Endothelial cell of umbilical vein (primary cell): ENCODE measurements around the gene WHRN. TPM values are rescaled to one million over a fixed set of nuclear protein-coding genes. Genes with fewer than 3 reads are reported as not detected.

Experiments used
- BruUV-seq: library from RNA; stranded (reverse); fragments of 400-500 nt; replicated peaks from 2 replicates; lab custom pipeline; 2021; lab: Mats Ljungman, UMichigan
- CTCF ChIA-PET: fragments of 300-600, 350-600 bp; sonication (Branson Sonifier 250); formaldehyde crosslinking; loops from one replicate; lab custom pipeline; 2021; ENCODE audit warnings: antibody characterized with exemption, inconsistent platforms; lab: Charles Lee
- POLR2A ChIA-PET: fragments of 300-600, 350-600 bp; sonication (Branson Sonifier 250); formaldehyde crosslinking; loops from one replicate; lab custom pipeline; 2021; ENCODE audit warnings: antibody characterized with exemption, inconsistent platforms; lab: Charles Lee
- DNase-seq: peaks from one replicate; pipeline ENCODE4 v3.0.0-alpha.2; 2011; ENCODE audit warnings: low read depth, low spot score
- FAIRE-seq: peaks from 2 replicates; lab custom pipeline; 2011; peaks lifted over from hg19 to GRCh38; lab: Jason Lieb, UNC
- H2AFZ ChIP-seq: 2 replicates; pipeline ENCODE4 v1.6.0; 2012; ENCODE audit warnings: low read depth, low read length, control low read depth, inconsistent platforms
- H3K27ac ChIP-seq: 2 replicates; pipeline ENCODE4 v1.5.1; 2011; ENCODE audit warnings: low read depth, mild to moderate bottlenecking, control low read depth, low read length, moderate library complexity; ENCODE audit not compliant: insufficient read depth
- H3K27me3 ChIP-seq, 2 experiments: 2 replicates each; pipeline versions ENCODE4 v1.6.0 to v1.6.1; 2011; ENCODE audit warnings: low read length in 2 of 2, mixed read lengths in 1 of 2; ENCODE audit not compliant: control insufficient read depth in 2 of 2, insufficient read depth in 2 of 2
- H3K36me3 ChIP-seq, 2 experiments: 2 replicates in 1 of 2; 3 replicates in 1 of 2; pipeline ENCODE4 v1.5.1; 2011; ENCODE audit warnings: low read length in 2 of 2, mild to moderate bottlenecking in 1 of 2, moderate library complexity in 1 of 2; ENCODE audit not compliant: control insufficient read depth in 2 of 2, insufficient read depth in 2 of 2; ENCODE audit errors: extremely low read depth in 1 of 2
- H3K4me1 ChIP-seq: 3 replicates; pipeline ENCODE4 v1.5.1; 2011; ENCODE audit warnings: mild to moderate bottlenecking, low read length; ENCODE audit not compliant: control insufficient read depth, insufficient read depth; ENCODE audit errors: extremely low read depth
- H3K4me2 ChIP-seq: 2 replicates; pipeline ENCODE4 v1.6.1; 2011; ENCODE audit warnings: low read length, control low read depth, mixed read lengths; ENCODE audit not compliant: insufficient read depth
- H3K4me3 ChIP-seq, 3 experiments: fragments of 200-600 bp in 1 of 3; sonication (generic), shearing (Covaris generic) in 1 of 3; replicated peaks in 1 of 3; 2 replicates each; pipeline ENCODE4 v1.5.1; 2011 to 2016; ENCODE audit warnings: control low read depth in 3 of 3, low read length in 3 of 3, mild to moderate bottlenecking in 2 of 3, inconsistent platforms in 1 of 3, low read depth in 1 of 3, moderate library complexity in 1 of 3; ENCODE audit not compliant: insufficient read depth in 1 of 3
- H3K79me2 ChIP-seq: 2 replicates; pipeline ENCODE4 v1.6.0; 2012; ENCODE audit warnings: low read length, inconsistent platforms; ENCODE audit not compliant: control insufficient read depth, insufficient read depth
- H3K9ac ChIP-seq: replicated peaks from 2 replicates; pipeline ENCODE3; 2011; ENCODE audit warnings: low read length, control low read depth; ENCODE audit not compliant: insufficient read depth; ENCODE audit errors: extremely low read depth
- H3K9me1 ChIP-seq: replicated peaks from 3 replicates; pipeline ENCODE4 v1.6.0; 2011; ENCODE audit warnings: mild to moderate bottlenecking, low read length; ENCODE audit not compliant: control insufficient read depth, insufficient read depth; ENCODE audit errors: extremely low read depth
- H3K9me3 ChIP-seq: replicated peaks from 2 replicates; pipeline ENCODE4 v1.5.1; 2012; ENCODE audit warnings: low read length, inconsistent platforms; ENCODE audit not compliant: control insufficient read depth, insufficient read depth
- H4K20me1 ChIP-seq: replicated peaks from 2 replicates; pipeline ENCODE3; 2011; ENCODE audit warnings: mild to moderate bottlenecking, low read length; ENCODE audit not compliant: control insufficient read depth, insufficient read depth; ENCODE audit errors: extremely low read depth
- EZH2 ChIP-seq: IDR thresholded peaks from 2 replicates; pipeline ENCODE4 v1.6.1; 2012; ENCODE audit warnings: borderline replicate concordance, low read depth, mild to moderate bottlenecking, moderate library complexity, low read length, inconsistent platforms; ENCODE audit not compliant: severe bottlenecking
- FOS ChIP-seq: IDR thresholded peaks from 2 replicates; pipeline ENCODE4 v1.6.1; 2011; ENCODE audit warnings: mild to moderate bottlenecking, low read length, moderate library complexity, borderline replicate concordance; ENCODE audit not compliant: insufficient read depth
- GATA2 ChIP-seq: IDR thresholded peaks from 2 replicates; pipeline ENCODE4 v1.7.0; 2011; ENCODE audit warnings: low read depth, mild to moderate bottlenecking, moderate library complexity, mixed read lengths, low read length; ENCODE audit not compliant: insufficient read length, insufficient read depth
- JUN ChIP-seq: IDR thresholded peaks from 2 replicates; pipeline ENCODE4 v1.6.1; 2011; ENCODE audit warnings: borderline replicate concordance, low read depth; ENCODE audit not compliant: insufficient read length, insufficient read depth
- MAX ChIP-seq: IDR thresholded peaks from 2 replicates; pipeline ENCODE4 v1.6.1; 2011; ENCODE audit not compliant: insufficient read depth, insufficient read length
- MYC ChIP-seq: IDR thresholded peaks from one replicate; pipeline ENCODE4 v1.6.1; 2011; ENCODE audit warnings: mild to moderate bottlenecking, low read depth, low read length
- POLR2A ChIP-seq: IDR thresholded peaks from 2 replicates; pipeline ENCODE4 v1.6.1; 2012; ENCODE audit warnings: low read depth, mild to moderate bottlenecking, control low read depth, low read length
- POLR2AphosphoS5 ChIP-seq: IDR thresholded peaks from 2 replicates; pipeline ENCODE4 v1.6.1; 2012; ENCODE audit warnings: low read depth, mild to moderate bottlenecking, control low read depth, low read length, moderate library complexity; ENCODE audit not compliant: insufficient read depth
- dilution Hi-C: fragments of 300-500 bp; cut with MboI; formaldehyde crosslinking; loops from one replicate; pipeline ENCODE4 v1.15.0; 2019; ENCODE audit warnings: low sequenced_read_pairs; ENCODE audit not compliant: extremely low pct_ligation_motif_present
- intact Hi-C: fragments of 100-400 bp; cut with micrococcal nuclease; formaldehyde crosslinking; loops from one replicate; pipeline ENCODE4 v1.10.0; 2022
- polyA plus RNA-seq, 4 experiments: library from polyadenylated mRNA; depleted of rRNA in 3 of 4; stranded (reverse) in 3 of 4; unstranded in 1 of 4; fragments of >200 nt; gene quantifications; 2 replicates each; pipeline versions ENCODE4 v1.2.1 to v1.2.3, GENCODE V29; 2011 to 2012; ENCODE audit warnings: missing spikeins in 1 of 4
- total RNA-seq: library from RNA; stranded (reverse); gene quantifications from 2 replicates; pipeline ENCODE4 v1.2.3, GENCODE V29; 2021
- TF ChIP-seq, protein P1 (sequence below), 2 donors: IDR thresholded peaks; 1 replicate in 1 of 2; 2 replicates in 1 of 2; pipeline ENCODE4 v1.5.1; 2011; ENCODE audit warnings: low read length in 2 of 2, mild to moderate bottlenecking in 2 of 2, moderate library complexity in 2 of 2, control low read depth in 1 of 2, inconsistent platforms in 1 of 2, low read depth in 1 of 2; ENCODE audit not compliant: insufficient read depth in 1 of 2; ENCODE audit errors: extremely low read depth in 1 of 2

WHRN gene
- total and polyA plus RNA-seq, 2 donors (not counting 3 experiments of a cell fraction or from before 2014, with no cell fraction given), result 0.35 to 0.69 TPM

GRCh38 chr9:114491430-114492003, 13.8 kb downstream of the WHRN start:
- no peak overlapping the region for H3K9ac ChIP-seq
- TF ChIP-seq MYC (no peak), MAX (no peak), POLR2AphosphoS5 (no peak), JUN (no peak), POLR2A (no peak), FOS (no peak), EZH2 (no peak), GATA2 (no peak)
- TF ChIP-seq, protein P1, sequence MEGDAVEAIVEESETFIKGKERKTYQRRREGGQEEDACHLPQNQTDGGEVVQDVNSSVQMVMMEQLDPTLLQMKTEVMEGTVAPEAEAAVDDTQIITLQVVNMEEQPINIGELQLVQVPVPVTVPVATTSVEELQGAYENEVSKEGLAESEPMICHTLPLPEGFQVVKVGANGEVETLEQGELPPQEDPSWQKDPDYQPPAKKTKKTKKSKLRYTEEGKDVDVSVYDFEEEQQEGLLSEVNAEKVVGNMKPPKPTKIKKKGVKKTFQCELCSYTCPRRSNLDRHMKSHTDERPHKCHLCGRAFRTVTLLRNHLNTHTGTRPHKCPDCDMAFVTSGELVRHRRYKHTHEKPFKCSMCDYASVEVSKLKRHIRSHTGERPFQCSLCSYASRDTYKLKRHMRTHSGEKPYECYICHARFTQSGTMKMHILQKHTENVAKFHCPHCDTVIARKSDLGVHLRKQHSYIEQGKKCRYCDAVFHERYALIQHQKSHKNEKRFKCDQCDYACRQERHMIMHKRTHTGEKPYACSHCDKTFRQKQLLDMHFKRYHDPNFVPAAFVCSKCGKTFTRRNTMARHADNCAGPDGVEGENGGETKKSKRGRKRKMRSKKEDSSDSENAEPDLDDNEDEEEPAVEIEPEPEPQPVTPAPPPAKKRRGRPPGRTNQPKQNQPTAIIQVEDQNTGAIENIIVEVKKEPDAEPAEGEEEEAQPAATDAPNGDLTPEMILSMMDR (IDR thresholded peaks at IDR 0.05; ENCODE audit: extremely low read depth in 1 of 2, insufficient read depth in 1 of 2, low read depth in 1 of 2, low read length in 2 of 2), result no peak
- no peaks in the 10 kb centered on the region for H3K9me1 ChIP-seq
- no peak for FAIRE-seq
- ChIA-PET CTCF (interaction anchor here (1.5 to 2.3 kb wide), 3 partner anchors 13 to 162 kb away, joined by 3 to 10 read pairs (median 7); no protein-coding TSS in a partner anchor), POLR2A (no interaction called here)
- no peaks in the 10 kb centered on the region for H3K36me3 ChIP-seq
- no peak overlapping the region for H3K27ac ChIP-seq
- H3K79me2 ChIP-seq, result no peaks in the 10 kb centered on the region
- BruUV-seq, result no TSS peak
- dilution Hi-C loops, result no loop called here
- H3K4me3 ChIP-seq, result no peak overlapping the region
- DNase-seq, result no peak
- no peaks in the 10 kb centered on the region for H3K4me1 ChIP-seq
- no peaks in the 10 kb centered on the region for H4K20me1 ChIP-seq
- no peak overlapping the region for H3K4me2 ChIP-seq
- no peak overlapping the region for H2AFZ ChIP-seq
- intact Hi-C loops, result no loop called here
- H3K9me3 ChIP-seq, result no peaks in the 10 kb centered on the region
- H3K27me3 ChIP-seq, result peaks cover 13 to 18% of the 10 kb centered on the region in 2 experiments
